ENCODE results near the gene C2CD3.

Gene C2CD3

GRCh38 chr11:74100735-74101134 is 70.1 kb downstream of the C2CD3 start:
- Histone ChIP-seq H3K27ac (replicated peaks) (no peak overlapping the region), H3K4me3 (replicated peaks; ENCODE audit: insufficient read depth, low read length) (no peak overlapping the region), H3K27me3 (ENCODE audit: insufficient read depth, poor library complexity, severe bottlenecking) (no peaks in the 10 kb centered on the region)
- no peak for DNase-seq (ENCODE audit: low read depth in 1 of 2, low spot score in 1 of 2)
- TF ChIP-seq SPI1 (IDR thresholded peaks at IDR 0.05; ENCODE audit: borderline replicate concordance, low read depth): no peak
- no peak for TF ChIP-seq POLR2AphosphoS5 (IDR thresholded peaks at IDR 0.05; ENCODE audit: low read depth)
- no peak for TF ChIP-seq CTCF (IDR thresholded peaks at IDR 0.05; ENCODE audit: insufficient read depth, low read length)
- TF ChIP-seq REST (IDR thresholded peaks at IDR 0.05; ENCODE audit: insufficient replicate concordance, low read depth): no peak
- TF ChIP-seq GABPA (IDR thresholded peaks at IDR 0.05; ENCODE audit: low read depth): no peak

GRCh38 chr11:74100231-74100630 is 70.6 kb downstream of the C2CD3 start:
- no peaks in the 10 kb centered on the region for H3K27me3 ChIP-seq (ENCODE audit: insufficient read depth, poor library complexity, severe bottlenecking)
- TF ChIP-seq CTCF (IDR thresholded peaks at IDR 0.05; ENCODE audit: insufficient read depth, low read length): no peak
- TF ChIP-seq SPI1 (IDR thresholded peaks at IDR 0.05; ENCODE audit: borderline replicate concordance, low read depth): no peak
- TF ChIP-seq POLR2AphosphoS5 (IDR thresholded peaks at IDR 0.05; ENCODE audit: low read depth): no peak
- no peak for TF ChIP-seq REST (IDR thresholded peaks at IDR 0.05; ENCODE audit: insufficient replicate concordance, low read depth)
- no peak overlapping the region for H3K4me3 ChIP-seq (replicated peaks; ENCODE audit: insufficient read depth, low read length)
- no peak for DNase-seq (ENCODE audit: low read depth in 1 of 2, low spot score in 1 of 2)
- H3K27ac ChIP-seq (replicated peaks): no peak overlapping the region

- no peak for DNase-seq (ENCODE audit: low read depth in 1 of 2, low spot score in 1 of 2)
- H3K27ac ChIP-seq (replicated peaks): no peak overlapping the region
- TF ChIP-seq REST (IDR thresholded peaks at IDR 0.05; ENCODE audit: insufficient replicate concordance, low read depth) (no peak), CTCF (IDR thresholded peaks at IDR 0.05; ENCODE audit: insufficient read depth, low read length) (no peak), GABPA (IDR thresholded peaks at IDR 0.05; ENCODE audit: low read depth) (no peak)
- no peaks in the 10 kb centered on the region for H3K27me3 ChIP-seq (ENCODE audit: insufficient read depth, poor library complexity, severe bottlenecking)
- H3K4me3 ChIP-seq (replicated peaks; ENCODE audit: insufficient read depth, low read length): no peak overlapping the region
Observed at GRCh38 chr11:74097686-74098237, 73.0 kb downstream of the C2CD3 start.

All from HL-60 (cell line).